NCI-H1930 (cell line): Measurements from ENCODE around the gene FAM174B.

ENCODE experiments used
- DNase-seq, 2 experiments: peaks; one replicate each; lab custom pipeline; 2025; lab: John Stamatoyannopoulos, UW

FAM174B gene

DNA sequence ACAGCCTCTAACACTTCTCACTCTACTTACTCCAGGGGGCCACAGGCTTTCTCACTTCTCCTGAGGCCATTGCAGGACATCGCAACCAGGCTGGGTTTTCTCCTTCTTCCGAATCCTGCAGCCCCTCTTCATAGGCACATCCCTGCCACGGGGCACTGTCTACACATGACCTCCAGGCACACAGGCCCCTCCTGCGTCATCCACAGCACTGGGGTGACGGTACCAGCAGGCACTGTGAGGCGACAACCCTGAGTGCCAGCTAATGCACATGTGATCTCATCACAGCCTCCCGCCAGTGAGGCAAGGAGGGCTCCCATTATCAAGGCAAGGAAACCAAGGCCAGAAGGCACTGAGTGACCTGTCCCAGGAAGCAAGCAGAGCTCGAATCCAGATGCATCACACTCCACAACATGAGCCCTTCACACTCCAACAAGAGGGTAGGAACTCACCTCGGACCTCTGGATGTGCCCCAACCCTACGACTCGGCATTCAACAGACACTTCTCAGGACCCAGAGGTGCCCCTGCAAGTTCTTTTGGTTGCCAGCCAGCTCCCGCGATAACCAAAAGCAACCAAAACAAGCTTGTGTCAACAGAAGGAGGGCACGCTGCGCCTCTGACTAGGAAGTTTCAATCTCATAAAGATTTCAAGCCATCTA, 16.7 kb downstream of the FAM174B start:
- no peak for DNase-seq

- DNase-seq, result no peak
Observed at GRCh38 chr15:92638291-92638708, 17.3 kb downstream of the FAM174B start.

DNA sequence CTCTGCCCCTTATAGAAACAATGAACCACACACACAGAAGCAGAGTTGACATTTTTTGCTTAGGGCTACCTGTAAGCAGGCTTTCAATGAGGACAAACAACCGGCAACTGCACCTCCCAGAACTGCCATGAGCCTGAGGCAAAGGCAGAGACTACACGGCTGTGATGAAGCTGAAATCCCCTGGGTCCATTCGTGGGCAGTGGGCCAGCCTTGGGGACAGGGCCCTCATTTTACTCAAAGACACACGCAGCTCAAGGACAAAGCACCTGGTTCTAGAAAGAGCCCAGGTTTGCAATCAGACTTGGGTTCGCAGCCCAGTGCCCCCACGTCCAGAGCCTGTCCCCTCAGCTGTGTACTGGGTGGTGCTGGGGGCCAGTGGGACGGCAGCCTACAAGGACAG, 17.9 kb downstream of the FAM174B start:
- DNase-seq, result no peak

GRCh38 chr15:92636908-92637481, 18.6 kb downstream of the FAM174B start:
- DNase-seq, result no peak

DNA sequence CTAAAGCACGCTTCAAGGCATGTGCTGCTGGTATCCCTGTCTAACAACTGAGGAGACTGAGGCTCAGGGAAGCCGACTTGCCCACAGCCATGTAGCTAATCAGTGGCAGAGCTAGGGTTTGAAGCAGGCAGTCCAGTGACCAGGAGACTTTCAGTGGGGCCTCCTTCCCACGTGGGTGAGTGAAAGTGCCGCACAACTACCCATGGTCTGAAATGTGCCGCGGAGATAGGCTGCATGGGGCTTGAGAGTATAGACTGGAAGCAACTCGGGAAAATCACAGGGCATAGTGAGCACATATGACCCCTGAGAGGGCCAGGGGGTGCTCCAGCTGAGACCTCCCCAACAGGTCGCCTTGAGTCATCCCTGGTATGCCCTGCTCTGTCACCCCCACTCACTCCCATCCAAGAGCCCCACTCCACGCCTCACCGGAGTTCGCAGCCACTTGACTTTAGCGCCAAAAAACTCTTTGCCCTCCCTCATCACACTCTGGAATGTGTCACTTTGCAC, 19.1 kb downstream of the FAM174B start:
- no peak for DNase-seq

DNA sequence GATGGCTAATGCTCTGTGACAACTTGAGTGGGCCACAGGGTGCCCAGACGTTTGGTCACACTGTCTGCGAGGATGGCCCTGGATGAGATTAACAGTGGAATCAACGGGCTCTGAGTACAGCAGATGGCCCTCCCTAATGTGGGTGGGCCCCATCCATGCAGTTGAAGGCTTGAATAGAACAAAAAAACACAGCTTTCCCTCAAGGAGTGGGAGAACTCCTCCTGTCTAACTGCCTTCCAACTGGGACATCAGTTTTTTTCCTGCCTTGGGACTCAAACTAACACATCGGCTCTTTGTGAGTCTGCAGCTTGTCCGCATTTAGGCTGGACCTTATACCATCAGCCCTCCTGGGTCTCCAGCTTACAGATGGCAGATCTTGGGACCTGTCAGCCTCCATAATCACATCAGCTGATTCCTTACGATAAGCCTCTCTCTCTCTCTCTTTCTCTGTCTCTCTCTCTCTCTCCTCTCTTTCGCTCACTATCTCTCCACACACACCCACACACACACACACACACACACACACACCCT, 20.8 kb downstream of the FAM174B start:
- DNase-seq, result no peak

DNA sequence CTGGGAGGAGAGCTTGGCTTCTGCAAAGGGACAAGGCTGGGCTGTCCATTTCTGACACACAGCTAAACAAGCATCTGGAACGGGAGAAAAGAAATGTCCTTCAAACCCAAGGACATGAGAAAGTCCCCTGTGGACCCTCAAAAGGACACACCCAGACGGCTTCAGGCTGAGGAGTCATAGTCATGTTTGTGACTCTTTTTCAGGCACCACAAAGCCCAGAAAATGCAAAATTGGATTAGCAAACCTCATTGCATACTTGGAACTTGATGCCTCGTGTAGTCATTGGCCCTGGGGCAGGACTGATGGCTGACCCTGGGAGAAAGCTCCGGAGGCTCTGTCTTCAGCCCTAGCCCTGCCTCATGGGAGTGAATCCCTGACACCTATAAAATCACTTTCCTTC, 21.5 kb downstream of the FAM174B start:
- DNase-seq, result no peak

GRCh38 chr15:92633418-92633817, 22.2 kb downstream of the FAM174B start:
- no peak for DNase-seq

- DNase-seq, result no peak
Observed at GRCh38 chr15:92633001-92633400, 22.6 kb downstream of the FAM174B start.

GRCh38 chr15:92631721-92632120, 23.9 kb downstream of the FAM174B start:
- DNase-seq, result no peak

- DNase-seq, result no peak
Observed at GRCh38 chr15:92629975-92630626, 25.5 kb downstream of the FAM174B start.

- no peak for DNase-seq
Observed at GRCh38 chr15:92629276-92629974, 26.1 kb downstream of the FAM174B start.

DNA sequence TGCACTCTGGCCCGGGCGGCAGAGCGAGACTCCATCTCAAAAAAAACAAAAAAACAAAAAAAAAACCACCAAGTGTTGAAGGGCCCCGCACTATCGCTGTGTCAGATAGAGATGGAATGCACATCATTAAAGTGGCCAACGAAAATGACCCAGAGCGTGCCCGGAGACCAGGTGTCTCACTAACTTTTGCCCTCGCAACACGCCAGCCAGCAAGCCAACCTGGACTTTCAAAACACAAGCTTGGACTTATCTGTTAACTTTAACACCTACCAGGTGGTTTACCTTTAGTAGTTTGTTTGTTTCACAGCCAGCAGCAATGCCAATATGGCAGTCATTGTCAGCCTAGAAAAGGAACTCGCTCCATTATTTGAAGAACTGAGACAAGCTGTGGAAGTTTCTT, 28.6 kb downstream of the FAM174B start:
- DNase-seq, result no peak

- DNase-seq, result no peak
Observed at GRCh38 chr15:92625251-92625980, 30.2 kb downstream of the FAM174B start.

GRCh38 chr15:92624401-92624991, 31.1 kb downstream of the FAM174B start:
- DNase-seq, result no peak

- DNase-seq, result no peak
Observed at GRCh38 chr15:92623435-92623834, 32.1 kb downstream of the FAM174B start.

- no peak for DNase-seq
Observed at GRCh38 chr15:92621972-92622533, 33.5 kb downstream of the FAM174B start.

GRCh38 chr15:92620991-92621390, 34.6 kb downstream of the FAM174B start:
- no peak for DNase-seq

DNA sequence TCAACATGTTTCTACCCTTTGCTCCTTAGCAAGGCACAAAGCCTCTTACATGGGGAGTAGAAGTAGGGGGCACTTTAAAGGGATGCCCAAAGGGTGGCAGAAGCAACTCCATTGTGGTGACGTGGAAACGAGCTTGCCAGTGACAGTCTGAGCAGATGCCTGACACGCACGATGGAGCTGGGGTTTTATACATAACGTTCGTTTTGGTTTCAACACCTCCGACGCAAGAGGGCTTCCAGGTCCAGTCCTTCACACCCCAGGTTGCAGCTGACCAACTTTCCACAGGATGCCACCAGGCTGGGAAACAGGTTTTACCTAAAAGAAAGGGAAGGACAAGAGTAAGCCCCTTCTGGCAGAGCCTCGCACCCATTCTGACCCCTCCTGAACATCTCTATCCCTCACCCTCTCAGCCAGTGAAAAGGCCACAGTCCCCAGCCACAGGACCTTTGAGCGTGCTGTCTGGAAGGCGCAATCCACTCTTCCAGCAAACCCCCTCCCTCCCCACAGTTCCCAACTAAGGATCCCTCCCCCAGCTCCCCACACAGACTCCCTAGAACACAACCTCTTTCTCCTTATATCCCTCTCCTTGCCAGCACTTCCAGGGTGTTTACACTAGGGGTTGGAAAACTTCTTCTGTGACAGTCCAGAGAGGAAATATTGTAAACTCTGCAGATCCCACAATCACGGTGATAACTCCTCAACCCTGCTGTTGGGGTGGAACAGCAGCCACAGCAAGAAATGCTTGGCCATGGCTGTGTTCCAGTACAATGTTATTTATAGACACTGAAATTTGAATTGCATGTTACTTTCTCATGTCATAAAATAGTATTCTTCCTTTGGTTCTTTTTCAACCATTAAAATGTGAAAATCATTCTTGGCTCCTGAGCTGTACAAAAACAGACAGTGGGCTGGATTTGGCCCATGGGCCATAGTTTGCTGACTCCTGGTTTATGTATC, 36.2 kb downstream of the FAM174B start:
- no peak for DNase-seq
